Measurements from ENCODE around the gene PSAT1.

Gene PSAT1

DNA sequence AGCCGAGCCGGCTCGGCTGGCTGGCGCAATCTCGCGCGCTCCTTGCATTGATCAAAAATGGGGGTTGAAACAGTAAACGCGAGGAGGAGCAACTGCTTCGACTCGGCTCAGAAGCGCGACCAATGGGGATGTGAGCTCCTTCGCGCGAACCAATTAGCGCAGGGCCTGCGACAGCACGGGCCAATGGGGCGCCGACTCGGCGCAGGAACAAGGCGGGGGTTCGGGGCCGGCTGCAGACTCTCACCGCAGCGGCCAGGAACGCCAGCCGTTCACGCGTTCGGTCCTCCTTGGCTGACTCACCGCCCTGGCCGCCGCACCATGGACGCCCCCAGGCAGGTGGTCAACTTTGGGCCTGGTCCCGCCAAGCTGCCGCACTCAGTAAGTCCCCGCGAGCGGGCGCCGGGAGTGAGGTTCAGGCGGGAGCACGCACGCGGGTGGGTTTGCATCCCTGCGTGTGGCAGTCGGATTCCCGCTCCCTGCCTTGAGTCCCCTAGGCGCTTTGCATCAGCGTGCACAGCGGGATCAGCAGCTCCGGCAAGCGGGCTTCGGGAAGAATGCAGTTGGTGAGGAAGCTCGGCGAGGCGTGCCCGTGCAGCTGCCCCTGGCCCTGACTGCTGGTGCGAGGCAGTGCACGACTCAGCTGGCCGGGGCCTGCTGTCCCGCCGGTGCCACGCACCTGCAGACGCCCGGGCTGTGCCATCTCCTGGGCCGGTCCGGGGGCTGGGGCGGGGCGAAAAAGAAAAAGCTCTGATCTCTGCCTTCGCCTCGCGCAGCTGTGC lies at the start of gene PSAT1:
Gene PSAT1 (plus strand): TSS at position 233 of the 779 bp plus-strand sequence. CDS start 86 bp downstream, at position 319.
- H3K27ac Mint-ChIP-seq, result peak within 1 kb of the TSS; percentile 90
- no peaks in the 10 kb centered on the region for H3K9me3 Mint-ChIP-seq
- peaks cover 23% of the 10 kb centered on the region for H3K36me3 Mint-ChIP-seq (ENCODE audit: low read depth)
- H3K4me3 Mint-ChIP-seq, result peak within 1 kb of the TSS; percentile 88
- peaks cover 51% of the 10 kb centered on the region for H3K4me1 Mint-ChIP-seq (ENCODE audit: low read depth)
- peak; percentile 94 for DNase-seq (ENCODE audit: low spot score)
- no peaks in the 10 kb centered on the region for H3K27me3 Mint-ChIP-seq (ENCODE audit: low read depth)

GRCh38 chr9:78248635-78249034 lies 48.3 kb upstream of the PSAT1 start:
- no peak overlapping the region for H3K27ac Mint-ChIP-seq
- peaks cover 9% of the 10 kb centered on the region for H3K4me1 Mint-ChIP-seq (ENCODE audit: low read depth)
- H3K9me3 Mint-ChIP-seq, result no peaks in the 10 kb centered on the region
- peaks cover 41% of the 10 kb centered on the region for H3K36me3 Mint-ChIP-seq (ENCODE audit: low read depth)
- no peak overlapping the region for H3K4me3 Mint-ChIP-seq
- no peak for DNase-seq (ENCODE audit: low spot score)
- H3K27me3 Mint-ChIP-seq (ENCODE audit: low read depth), result no peaks in the 10 kb centered on the region

DNA sequence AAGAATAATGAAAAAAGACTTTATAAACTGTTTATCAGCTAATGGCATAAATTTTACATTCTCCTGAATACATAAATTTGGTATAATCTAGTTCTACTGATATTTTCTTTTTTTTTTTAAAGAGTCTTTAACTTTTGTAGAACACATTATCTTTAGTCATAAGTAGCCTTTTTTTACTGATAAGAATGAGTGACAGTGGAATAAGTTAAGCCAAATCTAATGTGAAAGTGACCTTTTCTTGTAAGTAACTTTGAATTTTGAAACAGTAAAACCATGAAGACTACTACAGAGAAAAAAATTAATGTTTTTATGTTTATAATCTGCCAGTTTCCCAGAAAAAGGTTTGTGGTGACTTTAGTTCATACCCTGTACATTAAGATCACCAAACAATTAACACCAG lies 47.4 kb upstream of the PSAT1 start:
- no peaks in the 10 kb centered on the region for H3K9me3 Mint-ChIP-seq

DNA sequence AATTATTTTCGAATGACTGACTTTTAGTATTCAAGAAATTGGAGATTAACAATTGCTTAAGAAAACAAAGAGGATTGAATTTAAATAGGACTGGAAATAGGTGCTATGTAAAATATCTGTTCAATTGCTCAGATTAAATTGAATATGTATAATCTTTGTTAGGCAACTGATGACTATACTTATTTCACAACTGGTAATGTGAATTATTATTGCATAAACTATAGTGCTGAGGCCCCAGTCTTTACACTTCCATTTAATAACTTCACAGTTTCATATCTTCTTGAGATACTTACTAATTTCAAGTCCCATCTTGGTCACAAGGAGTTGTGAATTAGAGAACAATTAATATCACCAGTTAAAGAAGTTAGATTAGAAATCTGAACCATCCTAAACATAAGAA lies 44.3 kb upstream of the PSAT1 start:
- Mint-ChIP-seq H3K4me1 (ENCODE audit: low read depth) (peaks cover 3% of the 10 kb centered on the region), H3K9me3 (no peaks in the 10 kb centered on the region), H3K36me3 (ENCODE audit: low read depth) (peaks cover 28% of the 10 kb centered on the region), H3K27me3 (ENCODE audit: low read depth) (no peaks in the 10 kb centered on the region), H3K27ac (no peak overlapping the region), H3K4me3 (no peak overlapping the region)
- no peak for DNase-seq (ENCODE audit: low spot score)

More for the DNA sequence above, 47.4 kb upstream of the PSAT1 start:
- Mint-ChIP-seq H3K4me3 (no peak overlapping the region), H3K27me3 (ENCODE audit: low read depth) (no peaks in the 10 kb centered on the region), H3K4me1 (ENCODE audit: low read depth) (peaks cover 9% of the 10 kb centered on the region), H3K36me3 (ENCODE audit: low read depth) (peaks cover 41% of the 10 kb centered on the region), H3K27ac (no peak overlapping the region)
- no peak for DNase-seq (ENCODE audit: low spot score)

- H3K27ac Mint-ChIP-seq, result no peak overlapping the region
Measured at GRCh38 chr9:78253285-78253684, 43.6 kb upstream of the PSAT1 start.

DNA sequence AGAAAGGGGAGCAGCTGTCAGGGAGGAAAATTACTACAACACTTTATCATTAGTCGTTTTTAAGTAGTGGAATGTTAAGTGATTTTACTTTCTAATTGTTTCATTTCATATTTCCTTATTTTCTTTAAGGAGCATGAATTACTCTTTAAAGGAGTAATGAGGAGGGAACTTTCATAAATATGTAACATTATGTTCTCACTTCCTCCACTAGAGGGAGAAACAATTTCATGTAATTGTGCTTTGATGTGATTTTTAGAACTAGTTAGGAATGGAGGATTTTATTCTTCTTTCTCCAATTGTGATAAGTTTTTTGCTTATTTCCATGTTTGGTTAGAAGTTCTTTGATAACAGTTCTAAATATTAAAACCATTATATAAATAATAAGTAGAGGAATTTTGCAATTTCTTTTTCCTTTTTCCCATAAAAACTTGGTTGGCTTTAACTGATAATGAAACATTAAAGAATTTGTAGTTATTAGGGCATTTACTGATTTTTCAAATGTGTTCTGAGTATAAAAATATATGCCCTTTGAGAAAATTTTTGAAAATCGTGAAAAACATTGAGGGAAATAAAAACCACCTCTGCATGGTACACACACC lies 35.4 kb upstream of the PSAT1 start:
- no peaks in the 10 kb centered on the region for H3K27me3 Mint-ChIP-seq (ENCODE audit: low read depth)
- H3K9me3 Mint-ChIP-seq, result no peaks in the 10 kb centered on the region
- H3K4me3 Mint-ChIP-seq, result no peak overlapping the region
- H3K4me1 Mint-ChIP-seq (ENCODE audit: low read depth), result no peaks in the 10 kb centered on the region
- H3K36me3 Mint-ChIP-seq (ENCODE audit: low read depth), result peaks cover 21% of the 10 kb centered on the region
- no peak overlapping the region for H3K27ac Mint-ChIP-seq
- DNase-seq (ENCODE audit: low spot score), result no peak

More at GRCh38 chr9:78253285-78253684, 43.6 kb upstream of the PSAT1 start:
- H3K27me3 Mint-ChIP-seq (ENCODE audit: low read depth), result no peaks in the 10 kb centered on the region
- no peak for DNase-seq (ENCODE audit: low spot score)
- H3K36me3 Mint-ChIP-seq (ENCODE audit: low read depth), result peaks cover 25% of the 10 kb centered on the region
- H3K4me3 Mint-ChIP-seq, result no peak overlapping the region
- peaks cover 3% of the 10 kb centered on the region for H3K4me1 Mint-ChIP-seq (ENCODE audit: low read depth)
- H3K9me3 Mint-ChIP-seq, result no peaks in the 10 kb centered on the region

- no peaks in the 10 kb centered on the region for H3K9me3 Mint-ChIP-seq
- no peak for DNase-seq (ENCODE audit: low spot score)
- H3K4me1 Mint-ChIP-seq (ENCODE audit: low read depth), result no peaks in the 10 kb centered on the region
- H3K27ac Mint-ChIP-seq, result no peak overlapping the region
- peaks cover 25% of the 10 kb centered on the region for H3K36me3 Mint-ChIP-seq (ENCODE audit: low read depth)
- no peaks in the 10 kb centered on the region for H3K27me3 Mint-ChIP-seq (ENCODE audit: low read depth)
- no peak overlapping the region for H3K4me3 Mint-ChIP-seq
Measured at GRCh38 chr9:78262655-78263054, 34.3 kb upstream of the PSAT1 start.

- H3K36me3 Mint-ChIP-seq (ENCODE audit: low read depth), result peaks cover 39% of the 10 kb centered on the region
- no peak for DNase-seq (ENCODE audit: low spot score)
- H3K27ac Mint-ChIP-seq, result no peak overlapping the region
- H3K9me3 Mint-ChIP-seq, result no peaks in the 10 kb centered on the region
- H3K27me3 Mint-ChIP-seq (ENCODE audit: low read depth), result no peaks in the 10 kb centered on the region
- no peaks in the 10 kb centered on the region for H3K4me1 Mint-ChIP-seq (ENCODE audit: low read depth)
- H3K4me3 Mint-ChIP-seq, result no peak overlapping the region
Measured at GRCh38 chr9:78267889-78268288, 29.0 kb upstream of the PSAT1 start.

DNA sequence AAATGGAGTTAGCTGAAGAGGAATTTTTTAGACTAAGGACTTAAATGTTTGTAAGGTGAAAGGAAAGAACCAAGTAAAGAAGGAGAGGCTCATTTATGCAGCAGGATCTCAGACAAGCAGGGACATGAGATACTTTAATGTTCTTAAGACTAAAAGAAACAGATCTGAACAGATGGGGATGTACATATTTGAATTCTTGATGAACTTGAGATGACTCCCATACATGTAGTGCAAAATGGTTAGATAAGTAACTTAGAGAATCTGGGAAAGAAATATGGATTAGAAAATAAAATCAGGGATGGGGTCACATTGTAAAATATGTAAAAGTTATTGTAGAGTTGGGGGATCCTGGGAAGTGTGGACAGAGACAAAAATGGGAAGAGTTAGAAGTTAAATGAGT lies 27.1 kb upstream of the PSAT1 start:
- Mint-ChIP-seq H3K27me3 (ENCODE audit: low read depth) (no peaks in the 10 kb centered on the region), H3K4me1 (ENCODE audit: low read depth) (no peaks in the 10 kb centered on the region), H3K9me3 (no peaks in the 10 kb centered on the region), H3K36me3 (ENCODE audit: low read depth) (peaks cover 38% of the 10 kb centered on the region), H3K4me3 (no peak overlapping the region), H3K27ac (no peak overlapping the region)
- no peak for DNase-seq (ENCODE audit: low spot score)

- no peak for DNase-seq (ENCODE audit: low spot score)
- no peaks in the 10 kb centered on the region for H3K4me1 Mint-ChIP-seq (ENCODE audit: low read depth)
- no peak overlapping the region for H3K27ac Mint-ChIP-seq
- no peaks in the 10 kb centered on the region for H3K9me3 Mint-ChIP-seq
- H3K36me3 Mint-ChIP-seq (ENCODE audit: low read depth), result peaks cover 23% of the 10 kb centered on the region
- no peaks in the 10 kb centered on the region for H3K27me3 Mint-ChIP-seq (ENCODE audit: low read depth)
- H3K4me3 Mint-ChIP-seq, result no peak overlapping the region
Measured at GRCh38 chr9:78272307-78272706, 24.6 kb upstream of the PSAT1 start.

DNA sequence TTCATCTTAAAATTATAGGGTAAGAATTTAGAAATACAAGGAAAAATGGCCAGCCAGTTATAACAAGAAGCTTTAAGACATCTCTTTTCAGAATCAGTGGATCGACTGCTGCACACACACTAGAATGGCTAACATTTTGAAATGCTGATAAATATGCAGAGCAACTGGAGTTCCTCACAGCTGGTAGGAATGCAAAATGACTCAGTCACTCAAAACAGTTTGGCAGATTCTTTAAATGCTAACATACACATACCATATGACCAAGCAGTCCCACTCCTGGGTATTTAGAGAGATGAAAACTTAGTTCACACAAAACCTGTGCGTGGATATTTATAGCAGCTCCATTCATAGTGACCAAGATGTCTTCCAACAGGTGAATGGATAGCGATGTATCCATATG lies 23.2 kb upstream of the PSAT1 start:
- Mint-ChIP-seq H3K4me3 (no peak overlapping the region), H3K36me3 (ENCODE audit: low read depth) (peaks cover 16% of the 10 kb centered on the region), H3K27ac (no peak overlapping the region), H3K27me3 (ENCODE audit: low read depth) (no peaks in the 10 kb centered on the region), H3K9me3 (no peaks in the 10 kb centered on the region), H3K4me1 (ENCODE audit: low read depth) (peaks cover 4% of the 10 kb centered on the region)
- DNase-seq (ENCODE audit: low spot score), result no peak

GRCh38 chr9:78278177-78278777 lies 18.6 kb upstream of the PSAT1 start:
- Mint-ChIP-seq H3K27ac (no peak overlapping the region), H3K27me3 (ENCODE audit: low read depth) (no peaks in the 10 kb centered on the region), H3K4me1 (ENCODE audit: low read depth) (peaks cover 4% of the 10 kb centered on the region), H3K9me3 (no peaks in the 10 kb centered on the region), H3K4me3 (no peak overlapping the region), H3K36me3 (ENCODE audit: low read depth) (peaks cover 3% of the 10 kb centered on the region)
- no peak for DNase-seq (ENCODE audit: low spot score)

GRCh38 chr9:78278801-78279200 lies 18.1 kb upstream of the PSAT1 start:
- Mint-ChIP-seq H3K36me3 (ENCODE audit: low read depth) (peaks cover 7% of the 10 kb centered on the region), H3K27me3 (ENCODE audit: low read depth) (no peaks in the 10 kb centered on the region)

GRCh38 chr9:78280982-78281668 lies 15.8 kb upstream of the PSAT1 start:
- H3K4me1 Mint-ChIP-seq (ENCODE audit: low read depth), result peaks cover 4% of the 10 kb centered on the region
- H3K27ac Mint-ChIP-seq, result no peak overlapping the region
- peaks cover 6% of the 10 kb centered on the region for H3K36me3 Mint-ChIP-seq (ENCODE audit: low read depth)
- H3K4me3 Mint-ChIP-seq, result no peak overlapping the region
- H3K27me3 Mint-ChIP-seq (ENCODE audit: low read depth), result no peaks in the 10 kb centered on the region
- DNase-seq (ENCODE audit: low spot score), result no peak
- no peaks in the 10 kb centered on the region for H3K9me3 Mint-ChIP-seq

More at GRCh38 chr9:78278801-78279200, 18.1 kb upstream of the PSAT1 start:
- Mint-ChIP-seq H3K4me3 (no peak overlapping the region), H3K4me1 (ENCODE audit: low read depth) (peaks cover 4% of the 10 kb centered on the region), H3K27ac (no peak overlapping the region), H3K9me3 (no peaks in the 10 kb centered on the region)
- DNase-seq (ENCODE audit: low spot score), result no peak
